GM12865 (cell line): ENCODE results near the gene USH2A.

Experiments
- DNase-seq: peaks from one replicate; pipeline ENCODE4 v3.0.0; 2010; ENCODE audit warnings: low read depth
- H3K4me3 ChIP-seq: 2 replicates; pipeline ENCODE4 v1.5.1; 2011; ENCODE audit warnings: mild to moderate bottlenecking, low read depth, low read length, control low read depth
- CTCF ChIP-seq: IDR thresholded peaks from 2 replicates; pipeline ENCODE4 v1.5.1; 2011; ENCODE audit warnings: low read length, control low read depth, low read depth, inconsistent platforms; ENCODE audit not compliant: insufficient read depth; ENCODE audit errors: missing control alignments

The USH2A gene

GRCh38 chr1:216330262-216330661 lies 93.0 kb downstream of the USH2A start:
- TF ChIP-seq CTCF = no peak
- DNase-seq = no peak

DNA sequence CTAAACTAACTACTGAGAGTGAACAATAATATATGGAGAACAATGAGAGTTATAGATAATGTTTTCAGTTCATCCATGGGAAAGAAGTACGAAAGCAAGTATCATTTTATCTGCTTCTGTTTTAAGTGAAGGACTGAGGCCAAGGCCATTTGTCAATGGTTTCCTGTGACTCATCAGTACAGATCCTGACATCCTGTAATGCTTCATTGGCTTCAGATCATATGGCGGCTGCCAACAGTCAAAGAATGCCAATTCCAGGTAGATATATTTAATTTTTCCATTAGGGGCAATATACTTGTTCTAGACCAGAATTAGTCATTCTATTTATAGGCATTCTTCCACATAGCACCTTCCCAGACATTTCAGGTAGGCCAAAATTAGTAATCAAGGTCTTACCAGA lies 97.3 kb downstream of the USH2A start:
- TF ChIP-seq CTCF = no peak
- no peak for DNase-seq
- H3K4me3 ChIP-seq = no peak overlapping the region

More at GRCh38 chr1:216330262-216330661, 93.0 kb downstream of the USH2A start:
- H3K4me3 ChIP-seq = no peak overlapping the region

GRCh38 chr1:216325336-216325735 lies 97.9 kb downstream of the USH2A start:
- DNase-seq = no peak
- no peak for TF ChIP-seq CTCF

DNA sequence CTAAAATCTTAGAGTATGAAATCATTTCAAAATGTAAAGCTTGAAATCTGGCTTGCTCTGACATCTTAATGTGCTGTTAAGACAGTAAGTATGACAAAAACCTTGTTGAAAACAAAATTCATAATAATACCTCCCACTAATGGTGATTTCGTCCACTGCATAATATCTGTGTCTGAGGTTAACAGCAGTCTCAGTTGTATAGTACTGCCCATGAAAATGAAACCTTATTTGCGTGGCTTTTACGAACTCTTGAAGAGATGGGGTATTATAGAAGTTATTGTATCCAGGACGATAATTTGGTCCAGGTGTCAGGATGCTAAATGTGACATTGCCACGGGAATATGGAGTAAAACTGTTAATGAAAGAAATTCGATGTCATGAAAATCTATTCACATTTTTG lies 99.9 kb downstream of the USH2A start:
- no peak for TF ChIP-seq CTCF
- no peak for DNase-seq
- no peak overlapping the region for H3K4me3 ChIP-seq

More at GRCh38 chr1:216325336-216325735, 97.9 kb downstream of the USH2A start:
- no peak overlapping the region for H3K4me3 ChIP-seq

- no peak for TF ChIP-seq CTCF
- DNase-seq = no peak
Measured at GRCh38 chr1:216314379-216315095, 108.7 kb downstream of the USH2A start.

GRCh38 chr1:216310776-216311175 lies 112.5 kb downstream of the USH2A start:
- TF ChIP-seq CTCF = peak; percentile 56
- peak; percentile 33 for DNase-seq
- no peak overlapping the region for H3K4me3 ChIP-seq

More at GRCh38 chr1:216314379-216315095, 108.7 kb downstream of the USH2A start:
- no peak overlapping the region for H3K4me3 ChIP-seq

- TF ChIP-seq CTCF = no peak
- no peak overlapping the region for H3K4me3 ChIP-seq
- DNase-seq = no peak
Measured at GRCh38 chr1:216306830-216307229, 116.4 kb downstream of the USH2A start.
